H9 (cell line): ENCODE results near the gene MSRB1. TPM values are rescaled to one million over a fixed set of nuclear protein-coding genes. Genes with fewer than 3 reads are reported as not detected.

Source experiments
- DNase-seq: peaks from one replicate; pipeline ENCODE4 v3.0.0-alpha.2; 2017
- H2AFZ ChIP-seq: one replicate; pipeline ENCODE4 v1.6.1; 2013; ENCODE audit warnings: mild to moderate bottlenecking, low read length, control low read depth, moderate library complexity
- H2AK5ac ChIP-seq: 2 replicates; pipeline ENCODE4 v1.6.1; 2013; ENCODE audit warnings: low read length, control low read depth, mixed read lengths; ENCODE audit not compliant: insufficient read length
- H2BK120ac ChIP-seq: one replicate; pipeline ENCODE4 v1.6.1; 2013; ENCODE audit warnings: low read depth, mild to moderate bottlenecking, low read length, control low read depth, inconsistent platforms; ENCODE audit not compliant: poor library complexity, severe bottlenecking
- H2BK12ac ChIP-seq: 2 replicates; pipeline ENCODE4 v1.6.1; 2013; ENCODE audit warnings: low read length, control low read depth, mixed read lengths, low read depth; ENCODE audit not compliant: insufficient read length
- H2BK15ac ChIP-seq: 2 replicates; pipeline ENCODE4 v1.6.1; 2013; ENCODE audit warnings: low read depth, low read length, control low read depth
- H2BK20ac ChIP-seq: one replicate; pipeline ENCODE4 v1.6.1; 2013; ENCODE audit warnings: low read depth, mild to moderate bottlenecking, low read length, control low read depth, inconsistent platforms; ENCODE audit not compliant: poor library complexity, severe bottlenecking
- H2BK5ac ChIP-seq: 2 replicates; pipeline ENCODE4 v1.6.1; 2013; ENCODE audit warnings: low read length, control low read depth, mixed read lengths; ENCODE audit not compliant: insufficient read length
- H3K14ac ChIP-seq: 2 replicates; pipeline ENCODE4 v1.6.1; 2013; ENCODE audit warnings: low read length, control low read depth; ENCODE audit not compliant: insufficient read depth
- H3K18ac ChIP-seq: 2 replicates; pipeline ENCODE4 v1.6.1; 2013; ENCODE audit warnings: low read depth, mild to moderate bottlenecking, mixed read lengths, low read length, control low read depth; ENCODE audit not compliant: insufficient read length
- H3K23ac ChIP-seq: 2 replicates; pipeline ENCODE4 v1.6.1; 2013; ENCODE audit warnings: low read length, control low read depth, mixed read lengths, low read depth; ENCODE audit not compliant: insufficient read length
- H3K23me2 ChIP-seq: 2 replicates; pipeline ENCODE4 v1.6.1; 2013; ENCODE audit warnings: low read depth, mild to moderate bottlenecking, mixed read lengths, low read length, control low read depth; ENCODE audit not compliant: insufficient read length, poor library complexity, severe bottlenecking
- H3K27ac ChIP-seq: 2 replicates; pipeline ENCODE4 v1.5.1; 2013; ENCODE audit warnings: low read length, control low read depth, mixed read lengths, low read depth; ENCODE audit not compliant: insufficient read length
- H3K27me3 ChIP-seq: 2 replicates; pipeline ENCODE4 v1.6.1; 2013; ENCODE audit warnings: low read length, control low read depth, inconsistent platforms; ENCODE audit not compliant: insufficient read depth
- H3K4ac ChIP-seq: 2 replicates; pipeline ENCODE4 v1.6.1; 2013; ENCODE audit warnings: low read depth, mild to moderate bottlenecking, control low read depth, inconsistent platforms, low read length, moderate library complexity
- H3K4me1 ChIP-seq: 2 replicates; pipeline ENCODE4 v1.6.1; 2013; ENCODE audit warnings: low read length, control low read depth, inconsistent platforms; ENCODE audit not compliant: insufficient read depth
- H3K4me2 ChIP-seq: 2 replicates; pipeline ENCODE4 v1.6.1; 2013; ENCODE audit warnings: low read length, control low read depth, mixed read lengths; ENCODE audit not compliant: insufficient read length, insufficient read depth
- H3K56ac ChIP-seq: 2 replicates; pipeline ENCODE4 v1.6.1; 2013; ENCODE audit warnings: low read depth, mild to moderate bottlenecking, mixed read lengths, low read length, control low read depth; ENCODE audit not compliant: insufficient read length
- H3K79me1 ChIP-seq: 2 replicates; pipeline ENCODE4 v1.6.1; 2013; ENCODE audit warnings: low read depth, mild to moderate bottlenecking, moderate library complexity, low read length, control low read depth, inconsistent platforms; ENCODE audit not compliant: insufficient read depth, poor library complexity, severe bottlenecking
- H3K79me2 ChIP-seq: 2 replicates; pipeline ENCODE4 v1.6.1; 2013; ENCODE audit warnings: low read length, control low read depth, inconsistent platforms; ENCODE audit not compliant: insufficient read depth
- H3K9ac ChIP-seq: 2 replicates; pipeline ENCODE4 v1.6.1; 2013; ENCODE audit warnings: low read length, control low read depth, mixed read lengths; ENCODE audit not compliant: insufficient read length; ENCODE audit errors: extremely low read depth
- H3K9me3 ChIP-seq: one replicate; pipeline ENCODE4 v1.6.1; 2013; ENCODE audit warnings: low read depth, low read length, inconsistent platforms; ENCODE audit not compliant: control insufficient read depth
- H3T11ph ChIP-seq: one replicate; pipeline ENCODE4 v1.6.1; 2013; ENCODE audit warnings: mild to moderate bottlenecking, low read length, control low read depth, inconsistent platforms
- H4K20me1 ChIP-seq: one replicate; pipeline ENCODE4 v1.6.1; 2013; ENCODE audit not compliant: control insufficient read depth, insufficient read length, insufficient read depth
- H4K5ac ChIP-seq: 2 replicates; pipeline ENCODE4 v1.6.1; 2013; ENCODE audit warnings: low read depth, mild to moderate bottlenecking, mixed read lengths, low read length, control low read depth; ENCODE audit not compliant: insufficient read length
- H4K8ac ChIP-seq: replicated peaks from 2 replicates; pipeline ENCODE4 v1.6.1; 2013; ENCODE audit warnings: low read length, control low read depth, mixed read lengths, low read depth; ENCODE audit not compliant: insufficient read length
- H4K91ac ChIP-seq: 2 replicates; pipeline ENCODE4 v1.6.1; 2013; ENCODE audit warnings: low read depth, mild to moderate bottlenecking, moderate library complexity, mixed read lengths, low read length, control low read depth; ENCODE audit not compliant: insufficient read length
- H3K27ac Mint-ChIP-seq, 3 experiments: 2 replicates in 2 of 3; 3 replicates in 1 of 3; pipeline ENCODE4 v1.8.0; 2020 to 2021; ENCODE audit warnings: mixed read lengths in 3 of 3, mild to moderate bottlenecking in 1 of 3, moderate library complexity in 1 of 3
- H3K27me3 Mint-ChIP-seq: 2 replicates; pipeline ENCODE4 v1.8.0; 2021; ENCODE audit warnings: low read depth, mild to moderate bottlenecking, moderate library complexity, mixed read lengths
- H3K36me3 Mint-ChIP-seq, 3 experiments: 2 replicates in 2 of 3; 3 replicates in 1 of 3; pipeline ENCODE4 v1.8.0; 2020 to 2021; ENCODE audit warnings: low read depth in 3 of 3, mixed read lengths in 3 of 3; ENCODE audit not compliant: insufficient read depth in 1 of 3
- H3K4me1 Mint-ChIP-seq, 2 experiments: 2 replicates each; pipeline ENCODE4 v1.8.0; 2020; ENCODE audit warnings: mixed read lengths in 2 of 2
- H3K4me3 Mint-ChIP-seq, 2 experiments: 2 replicates in 1 of 2; 3 replicates in 1 of 2; pipeline ENCODE4 v1.8.0; 2020 to 2021; ENCODE audit warnings: mild to moderate bottlenecking in 2 of 2, mixed read lengths in 2 of 2, moderate library complexity in 1 of 2
- H3K9me3 Mint-ChIP-seq, 2 experiments: 2 replicates in 1 of 2; 3 replicates in 1 of 2; pipeline ENCODE4 v1.8.0; 2020; ENCODE audit warnings: mild to moderate bottlenecking in 2 of 2, mixed read lengths in 2 of 2, moderate library complexity in 1 of 2
- WGBS: extraction: QIAGEN DNeasy Blood & Tissue Kit; methylation state at CpG from one replicate; pipeline ENCODE4 v1.1.7; 2013; ENCODE audit warnings: missing lambda C conversion rate, low lambda C conversion rate, mixed read lengths; ENCODE audit not compliant: insufficient read length; ENCODE audit errors: extremely low coverage; 5-methylcytosine and 5-hydroxymethylcytosine counted together
- total RNA-seq: library from RNA; stranded (reverse); gene quantifications from 2 replicates; pipeline ENCODE4 v1.2.1, GENCODE V29; 2021
- TF ChIP-seq, protein P1 (sequence below): fragments of 200-600 bp; sonication (generic); conservative IDR thresholded peaks from 3 replicates; pipeline ENCODE4 v1.8.0; 2021; ENCODE audit warnings: antibody characterized with exemption, mild to moderate bottlenecking

Gene MSRB1
- total RNA-seq, 1 experiment from 2014 or later: 25.7 TPM

DNA sequence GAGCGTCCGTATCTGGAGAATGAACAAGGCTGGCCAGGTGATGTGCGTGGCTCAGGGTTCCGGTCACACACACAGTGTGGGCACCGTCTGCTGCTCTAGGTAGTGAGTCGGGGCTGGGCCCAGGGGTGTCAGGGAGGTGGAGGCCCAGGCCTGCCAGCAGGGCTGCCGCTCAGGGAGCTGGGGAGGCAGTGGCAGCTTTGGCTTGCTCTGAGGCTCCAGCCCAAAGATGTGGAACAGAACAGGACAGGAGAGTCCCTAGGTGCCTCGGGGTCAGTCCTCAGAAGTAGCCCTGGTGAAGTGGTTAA lies 33.2 kb upstream of the MSRB1 start:
- Histone ChIP-seq H3K79me1 (peaks cover 5% of the 10 kb centered on the region), H3K79me2 (peaks cover 6% of the 10 kb centered on the region; the same call in 1 of the 2 replicates), H2AK5ac (no peak overlapping the region), H4K20me1 (no peaks in the 10 kb centered on the region), H3T11ph (no peak overlapping the region), H4K8ac (no peak overlapping the region), H3K4me1 (no peaks in the 10 kb centered on the region), H3K27me3 (peaks cover 6% of the 10 kb centered on the region; the same call in 1 of the 2 replicates), H2BK120ac (no peak overlapping the region), H3K4ac (no peak overlapping the region), H3K14ac (no peak overlapping the region), H4K5ac (no peak overlapping the region), H3K9me3 (no peaks in the 10 kb centered on the region), H3K27ac (no peak overlapping the region), H3K18ac (no peak overlapping the region), H3K4me2 (no peak overlapping the region), H4K91ac (no peak overlapping the region), H2BK5ac (no peak overlapping the region), H2BK12ac (no peak overlapping the region), H3K23me2 (peaks cover 17% of the 10 kb centered on the region), H3K23ac (no peak overlapping the region), H3K9ac (no peak overlapping the region), H2BK15ac (no peak overlapping the region), H3K56ac (no peak overlapping the region), H2BK20ac (no peak overlapping the region), H2AFZ (no peak overlapping the region)
- Mint-ChIP-seq H3K9me3 (no peaks in the 10 kb centered on the region), H3K27ac (no peak overlapping the region; a peak in 1 of 7 replicates), H3K27me3 (peaks cover 19% of the 10 kb centered on the region), H3K4me3 (no peak overlapping the region), H3K4me1 (peaks cover 8 to 15% of the 10 kb centered on the region in 2 experiments), H3K36me3 (peaks cover 10 to 27% (median 25%) of the 10 kb centered on the region in 3 experiments)
- no peak for DNase-seq
- TF ChIP-seq, protein P1, sequence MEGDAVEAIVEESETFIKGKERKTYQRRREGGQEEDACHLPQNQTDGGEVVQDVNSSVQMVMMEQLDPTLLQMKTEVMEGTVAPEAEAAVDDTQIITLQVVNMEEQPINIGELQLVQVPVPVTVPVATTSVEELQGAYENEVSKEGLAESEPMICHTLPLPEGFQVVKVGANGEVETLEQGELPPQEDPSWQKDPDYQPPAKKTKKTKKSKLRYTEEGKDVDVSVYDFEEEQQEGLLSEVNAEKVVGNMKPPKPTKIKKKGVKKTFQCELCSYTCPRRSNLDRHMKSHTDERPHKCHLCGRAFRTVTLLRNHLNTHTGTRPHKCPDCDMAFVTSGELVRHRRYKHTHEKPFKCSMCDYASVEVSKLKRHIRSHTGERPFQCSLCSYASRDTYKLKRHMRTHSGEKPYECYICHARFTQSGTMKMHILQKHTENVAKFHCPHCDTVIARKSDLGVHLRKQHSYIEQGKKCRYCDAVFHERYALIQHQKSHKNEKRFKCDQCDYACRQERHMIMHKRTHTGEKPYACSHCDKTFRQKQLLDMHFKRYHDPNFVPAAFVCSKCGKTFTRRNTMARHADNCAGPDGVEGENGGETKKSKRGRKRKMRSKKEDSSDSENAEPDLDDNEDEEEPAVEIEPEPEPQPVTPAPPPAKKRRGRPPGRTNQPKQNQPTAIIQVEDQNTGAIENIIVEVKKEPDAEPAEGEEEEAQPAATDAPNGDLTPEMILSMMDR: no peak
- no CpG with 5 or more reads among the region's 8 CpGs for WGBS
